GM21423 (cell line): ENCODE measurements around the gene MOSMO.

ENCODE experiments used
- ATAC-seq: cut with Tn5 transposase; IDR thresholded peaks from one replicate; pipeline ENCODE4 v1.9.1; 2021; ENCODE audit warnings: mild to moderate bottlenecking, moderate library complexity; ENCODE audit not compliant: unreplicated experiment

The MOSMO gene

GRCh38 chr16:22132801-22133200, 124.9 kb downstream of the MOSMO start:
- ATAC-seq = no peak
